ENCODE results near the gene ITGA11.
"Not testable (repeated sequence)": the region's sequence is repeated elsewhere in the genome, so short reads cannot be mapped to it uniquely, and the experiment has no call there.

The ITGA11 gene

GRCh38 chr15:68422403-68423145 is 9.4 kb downstream of the ITGA11 start:
- not testable (repeated sequence) for DNase-seq

GRCh38 chr15:68421798-68422402 is 10.1 kb downstream of the ITGA11 start:
- DNase-seq = no peak

DNA sequence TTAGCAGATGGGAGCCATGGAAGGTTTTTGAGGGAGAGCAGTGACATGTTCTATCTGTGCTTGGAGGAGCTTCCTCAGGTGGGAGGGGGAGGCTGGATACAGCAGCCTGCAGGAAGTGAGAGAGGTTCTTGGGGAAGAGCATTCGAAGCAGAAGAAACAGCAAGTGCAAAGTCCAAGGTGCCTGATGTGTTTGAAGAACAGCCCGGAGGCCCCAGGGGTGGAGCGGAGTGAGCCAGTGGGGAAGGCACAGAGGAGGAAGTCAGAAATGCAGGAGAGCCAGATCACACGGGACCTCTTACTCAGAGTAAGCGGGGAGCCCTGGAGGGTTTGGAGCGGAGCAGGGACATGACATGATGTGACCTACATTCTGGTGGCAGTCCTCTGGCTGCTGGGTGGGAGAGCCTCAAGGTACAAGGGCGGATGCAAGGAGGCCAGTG is 10.8 kb downstream of the ITGA11 start:
- no peak for DNase-seq

- no peak for DNase-seq
Observed at GRCh38 chr15:68420186-68420684, 11.7 kb downstream of the ITGA11 start.

DNA sequence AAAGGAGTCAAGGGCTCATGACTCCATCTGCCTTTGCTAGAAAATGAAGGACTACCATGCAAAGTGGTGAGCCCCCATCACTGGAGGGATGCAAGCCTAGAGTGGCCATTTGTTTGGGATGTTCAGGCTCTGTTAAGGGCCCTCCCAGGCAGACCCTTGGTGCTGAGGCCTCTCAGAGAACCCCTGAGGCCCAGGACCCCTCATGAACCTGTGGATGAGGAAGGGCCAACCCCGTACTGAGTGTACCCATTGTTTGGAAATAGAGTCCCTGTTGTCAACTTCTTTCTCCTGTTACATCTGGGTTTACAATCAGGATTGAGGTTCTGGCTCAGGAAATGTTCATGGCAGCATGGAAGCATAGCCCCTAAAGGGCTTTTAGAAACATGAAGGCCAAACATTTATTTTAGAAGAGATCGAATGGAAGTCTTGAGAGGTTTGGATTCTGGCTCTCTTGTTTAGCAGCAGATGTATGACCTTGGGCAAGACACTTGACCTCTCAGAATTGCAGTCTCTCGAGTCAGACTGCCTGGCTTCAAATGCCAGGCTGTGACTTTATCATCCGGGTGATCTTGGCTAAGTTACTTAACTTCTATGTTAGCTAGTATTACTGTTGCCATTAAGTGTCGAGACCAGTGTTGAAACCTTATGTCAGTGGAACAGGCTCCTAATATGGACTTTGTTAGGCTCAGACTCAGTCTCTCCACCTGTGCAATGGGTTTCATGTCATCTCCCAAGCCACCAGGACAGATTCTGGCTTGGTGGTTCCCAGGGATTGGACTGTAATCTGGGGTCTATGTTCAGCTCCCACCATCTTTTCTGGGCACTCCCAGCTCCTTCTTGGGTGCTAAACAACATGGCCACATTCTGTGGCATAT is 12.4 kb downstream of the ITGA11 start:
- DNase-seq = no peak

DNA sequence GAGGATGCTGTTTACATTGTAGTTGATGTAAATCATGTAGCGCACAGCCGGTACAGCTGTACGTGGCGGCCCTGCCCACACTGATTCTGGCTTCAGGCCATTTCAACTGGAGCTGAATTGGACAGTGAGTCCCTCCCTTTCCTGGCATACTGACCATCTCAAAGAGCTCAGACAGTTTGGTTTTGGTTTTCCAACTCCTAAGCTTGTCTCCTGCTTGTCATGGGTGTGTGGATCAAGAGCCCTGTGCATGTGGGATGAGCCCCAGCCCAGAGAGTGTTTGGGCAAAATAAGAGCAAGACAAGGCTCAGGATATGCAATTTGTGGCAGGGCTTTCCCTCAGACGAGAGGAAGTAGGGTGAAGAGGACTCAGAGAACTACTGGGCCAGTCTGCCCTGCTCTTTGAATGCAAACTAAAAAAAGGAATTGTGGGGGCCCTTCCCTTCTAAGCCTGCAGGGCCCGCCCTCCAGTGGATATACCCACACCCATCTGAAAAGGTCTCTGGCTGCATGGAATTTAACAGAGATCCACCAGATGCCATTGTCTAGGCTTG is 13.3 kb downstream of the ITGA11 start:
- DNase-seq = no peak

- DNase-seq = no peak
Observed at GRCh38 chr15:68417897-68418296, 14.1 kb downstream of the ITGA11 start.

DNA sequence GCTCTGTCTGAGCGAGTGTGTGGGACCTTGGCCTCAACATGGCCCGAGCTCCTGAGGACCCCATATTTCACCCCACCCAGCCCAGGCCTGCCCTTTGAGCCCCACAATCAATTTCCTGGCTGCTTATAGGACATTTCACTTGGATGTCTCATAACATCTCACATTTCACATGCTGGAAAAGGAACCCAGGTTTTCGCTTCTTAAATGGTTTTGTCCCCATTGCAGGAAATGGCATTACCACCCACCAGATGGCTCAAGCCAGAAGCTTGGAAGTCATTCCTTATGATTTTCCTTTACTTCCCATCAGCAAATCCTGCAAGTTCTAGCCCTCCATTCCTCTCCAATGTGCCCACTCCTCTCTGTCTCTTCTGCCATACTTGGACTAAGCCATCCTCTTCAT is 14.9 kb downstream of the ITGA11 start:
- no peak for DNase-seq

DNA sequence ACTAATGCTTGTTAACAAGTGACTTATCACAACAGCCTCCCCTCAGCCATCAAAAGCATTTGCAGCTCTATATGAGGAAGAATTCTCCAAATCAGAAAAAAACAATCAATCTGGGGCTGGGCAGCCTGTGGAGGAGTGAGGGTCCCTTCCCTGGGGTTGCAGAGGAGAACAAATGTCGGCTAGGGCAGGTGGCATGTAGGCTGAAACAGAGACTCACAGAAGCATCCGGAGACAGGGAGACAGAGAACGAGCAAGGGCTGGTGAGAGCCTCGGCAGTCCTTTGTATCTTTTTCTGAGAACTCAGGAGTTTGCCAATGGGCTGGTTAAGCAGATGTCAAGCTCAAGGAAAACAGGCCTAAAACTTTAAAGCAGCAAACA is 15.8 kb downstream of the ITGA11 start:
- no peak for DNase-seq

GRCh38 chr15:68415501-68416157 is 16.3 kb downstream of the ITGA11 start:
- DNase-seq = no peak

- DNase-seq = no peak
Observed at GRCh38 chr15:68415061-68415460, 16.9 kb downstream of the ITGA11 start.

GRCh38 chr15:68414591-68414990 is 17.4 kb downstream of the ITGA11 start:
- DNase-seq = no peak

DNA sequence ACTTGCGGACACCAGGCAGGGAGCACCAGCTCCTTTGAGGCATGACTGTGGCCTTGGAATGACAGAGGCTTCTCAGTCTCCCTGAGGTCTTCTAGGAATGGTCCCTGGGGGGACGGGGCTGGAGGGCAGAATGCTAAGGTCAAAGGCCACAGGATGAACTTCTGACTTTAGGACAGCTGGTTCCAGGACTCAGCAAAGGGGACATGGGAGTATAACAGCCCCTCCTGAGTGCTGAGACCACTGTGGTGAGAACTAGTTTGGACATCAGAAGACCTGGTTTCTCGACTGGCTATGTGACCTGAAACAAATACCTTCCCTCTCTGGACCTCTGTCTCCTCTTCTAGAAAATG is 17.8 kb downstream of the ITGA11 start:
- no peak for DNase-seq

DNA sequence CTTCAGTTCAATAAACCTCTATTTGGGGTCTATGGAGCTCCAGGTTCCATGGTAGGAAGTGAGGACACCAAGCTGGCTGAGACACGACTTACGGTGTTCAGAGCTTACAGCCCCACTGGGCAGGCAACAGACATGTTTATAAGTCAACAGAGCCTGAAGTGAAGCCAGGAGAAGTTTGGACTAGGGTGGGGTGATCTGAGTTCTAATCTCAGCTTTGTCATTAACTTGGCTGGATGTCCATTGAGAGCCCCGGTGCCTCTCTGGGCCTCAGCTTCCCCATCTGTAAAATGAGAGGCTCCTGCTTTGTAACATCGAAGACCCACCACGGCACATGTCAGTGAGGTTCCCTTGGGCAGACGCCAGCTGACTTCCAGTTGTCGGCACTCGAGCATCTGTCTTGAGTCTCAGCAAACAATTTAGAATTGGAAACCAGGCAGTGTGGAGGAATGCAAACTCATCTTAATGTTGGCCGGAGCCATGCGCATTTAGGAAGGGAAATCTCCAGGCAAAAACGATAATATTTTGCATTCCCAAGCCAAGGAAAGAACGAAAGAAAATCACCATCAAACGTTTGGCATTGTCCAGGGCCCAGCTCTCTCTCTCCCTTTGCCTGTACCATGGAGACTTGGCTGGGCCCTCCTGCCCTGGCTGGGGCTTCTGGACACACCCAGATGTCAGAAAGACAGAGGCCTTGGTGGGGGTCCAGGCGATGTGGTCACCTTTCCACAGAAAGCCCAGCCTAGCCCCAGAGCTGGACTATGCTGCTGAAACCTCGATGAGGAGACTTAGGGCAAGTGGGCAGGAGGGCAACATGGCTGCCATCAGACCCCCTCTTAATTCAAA is 18.4 kb downstream of the ITGA11 start:
- no peak for DNase-seq

DNA sequence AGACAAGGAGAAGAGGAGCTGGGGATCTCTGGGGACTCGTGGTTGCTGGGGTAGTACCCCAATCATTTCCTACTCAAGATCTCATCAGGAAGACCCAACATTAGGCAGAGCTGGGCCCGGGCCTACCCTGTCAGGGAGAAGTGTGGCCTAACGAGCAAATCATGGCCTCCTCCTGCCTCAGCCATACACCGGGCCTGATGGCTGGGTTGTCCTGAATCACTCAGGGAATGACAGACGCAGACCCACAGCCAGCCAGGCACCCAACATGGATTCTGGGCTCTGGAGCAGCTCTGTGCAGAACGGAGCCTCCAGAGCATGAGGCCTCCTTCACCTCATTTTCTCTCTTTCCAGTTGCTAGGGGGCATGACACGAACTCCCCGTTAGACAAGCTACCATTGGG is 19.7 kb downstream of the ITGA11 start:
- DNase-seq = no peak

- DNase-seq = no peak
Observed at GRCh38 chr15:68411735-68412134, 20.2 kb downstream of the ITGA11 start.

DNA sequence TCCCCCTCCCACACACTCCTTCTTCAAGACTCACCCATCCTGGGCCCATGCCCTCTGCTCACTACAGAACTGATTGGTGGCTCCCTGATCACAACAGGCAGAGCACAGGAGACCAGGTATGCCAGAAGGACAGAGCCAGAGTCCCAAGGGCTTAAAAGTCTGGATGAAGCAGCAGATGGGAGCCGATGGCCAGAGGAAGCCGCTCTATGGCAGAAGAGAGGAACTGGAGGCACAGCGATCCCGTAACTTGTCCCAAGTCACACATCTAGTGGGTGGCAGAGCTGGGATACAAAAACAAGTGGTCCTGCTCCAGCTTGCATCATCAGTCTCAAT is 20.7 kb downstream of the ITGA11 start:
- DNase-seq = no peak

GRCh38 chr15:68410466-68411342 is 21.3 kb downstream of the ITGA11 start:
- no peak for DNase-seq

DNA sequence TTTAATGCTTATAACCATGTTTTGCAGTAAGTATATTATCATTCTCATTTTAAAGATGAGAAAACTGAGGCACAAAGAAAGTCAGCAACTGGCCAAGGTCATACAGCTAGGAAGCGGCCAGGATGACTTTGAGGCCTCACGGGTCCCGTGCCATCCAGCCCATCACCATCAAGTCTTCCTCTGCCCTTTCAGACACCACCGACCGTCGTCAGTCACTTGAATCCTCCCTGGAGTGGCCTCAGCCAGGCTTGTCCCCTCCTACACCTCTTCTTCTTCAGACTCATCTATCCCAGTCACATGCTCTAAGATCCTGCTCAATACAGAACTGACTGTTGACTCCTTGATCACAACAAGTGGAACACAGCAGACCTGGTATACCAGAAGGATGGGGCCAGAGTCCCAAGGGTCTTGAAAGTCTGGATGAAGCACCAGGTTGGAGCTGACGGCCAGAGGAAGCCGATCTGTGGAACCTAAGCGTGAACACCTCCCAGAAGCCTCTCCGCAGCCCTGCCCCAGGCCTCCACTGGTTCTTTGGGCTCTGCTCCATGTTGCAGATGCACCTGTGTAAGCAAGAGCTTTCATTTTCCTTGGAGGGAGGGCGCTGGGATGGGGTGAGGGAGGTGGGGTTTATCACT is 22.1 kb downstream of the ITGA11 start:
- DNase-seq = no peak

DNA sequence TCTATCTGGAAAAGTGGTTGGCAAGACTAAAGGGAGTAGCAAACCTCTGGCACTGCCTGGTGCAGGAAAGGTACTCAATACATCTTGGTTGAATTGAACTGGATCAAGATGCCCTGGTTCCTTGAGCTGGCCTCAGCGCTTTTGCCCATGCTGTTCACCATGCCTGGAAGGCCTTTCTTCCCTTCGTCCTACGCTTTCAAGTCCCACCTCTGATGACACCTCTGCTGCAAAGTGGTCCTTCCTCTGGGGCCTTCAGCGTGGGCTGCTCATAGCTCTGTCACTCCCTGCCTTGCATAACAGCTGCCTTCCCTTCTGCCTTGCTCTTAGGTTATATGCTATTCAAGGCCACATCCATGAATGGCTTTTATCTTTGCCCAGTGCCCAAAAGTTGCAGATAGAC is 23.0 kb downstream of the ITGA11 start:
- DNase-seq = no peak
